HFF-Myc (cell line): ENCODE data around the gene CRYBA2.
A peak's percentile ranks its signal among the peaks of the same experiment; 100 is the strongest.

Source experiments
- DNase-seq: peaks from one replicate; pipeline ENCODE4 v3.0.0-alpha.2; 2011; ENCODE audit warnings: low read depth; ENCODE audit errors: extremely low read depth
- H3K4me3 ChIP-seq: replicated peaks from 2 replicates; pipeline ENCODE4 v1.5.1; 2011; ENCODE audit warnings: low read depth, mild to moderate bottlenecking, control low read depth, low read length
- CTCF ChIP-seq: IDR thresholded peaks from 2 replicates; pipeline ENCODE4 v1.5.1; 2012; ENCODE audit warnings: mild to moderate bottlenecking, low read depth, low read length, control low read depth; ENCODE audit errors: missing control alignments

CRYBA2 gene

GRCh38 chr2:219018286-219018685, 25.1 kb upstream of the CRYBA2 start:
- DNase-seq: no peak
- no peak overlapping the region for H3K4me3 ChIP-seq
- no peak for TF ChIP-seq CTCF

- no peak for TF ChIP-seq CTCF
- DNase-seq: no peak
- H3K4me3 ChIP-seq: no peak overlapping the region
Observed at GRCh38 chr2:219017201-219017931, 24.1 kb upstream of the CRYBA2 start.

GRCh38 chr2:219016721-219017120, 23.5 kb upstream of the CRYBA2 start:
- no peak for TF ChIP-seq CTCF
- no peak for DNase-seq
- no peak overlapping the region for H3K4me3 ChIP-seq

GRCh38 chr2:219010873-219011272, 17.7 kb upstream of the CRYBA2 start:
- no peak overlapping the region for H3K4me3 ChIP-seq
- DNase-seq: no peak
- TF ChIP-seq CTCF: no peak

GRCh38 chr2:219010162-219010756, 17.0 kb upstream of the CRYBA2 start:
- no peak overlapping the region for H3K4me3 ChIP-seq
- peak; percentile 24 for TF ChIP-seq CTCF
- no peak for DNase-seq

- H3K4me3 ChIP-seq: no peak overlapping the region
- no peak for DNase-seq
- no peak for TF ChIP-seq CTCF
Observed at GRCh38 chr2:219009294-219009693, 16.1 kb upstream of the CRYBA2 start.
